Measurements from ENCODE around the gene PRKCZ. TPM values are rescaled to one million over a fixed set of nuclear protein-coding genes. Genes with fewer than 3 reads are reported as not detected.

PRKCZ gene
- polyA plus RNA-seq, 1 donor: 68.6 TPM

DNA sequence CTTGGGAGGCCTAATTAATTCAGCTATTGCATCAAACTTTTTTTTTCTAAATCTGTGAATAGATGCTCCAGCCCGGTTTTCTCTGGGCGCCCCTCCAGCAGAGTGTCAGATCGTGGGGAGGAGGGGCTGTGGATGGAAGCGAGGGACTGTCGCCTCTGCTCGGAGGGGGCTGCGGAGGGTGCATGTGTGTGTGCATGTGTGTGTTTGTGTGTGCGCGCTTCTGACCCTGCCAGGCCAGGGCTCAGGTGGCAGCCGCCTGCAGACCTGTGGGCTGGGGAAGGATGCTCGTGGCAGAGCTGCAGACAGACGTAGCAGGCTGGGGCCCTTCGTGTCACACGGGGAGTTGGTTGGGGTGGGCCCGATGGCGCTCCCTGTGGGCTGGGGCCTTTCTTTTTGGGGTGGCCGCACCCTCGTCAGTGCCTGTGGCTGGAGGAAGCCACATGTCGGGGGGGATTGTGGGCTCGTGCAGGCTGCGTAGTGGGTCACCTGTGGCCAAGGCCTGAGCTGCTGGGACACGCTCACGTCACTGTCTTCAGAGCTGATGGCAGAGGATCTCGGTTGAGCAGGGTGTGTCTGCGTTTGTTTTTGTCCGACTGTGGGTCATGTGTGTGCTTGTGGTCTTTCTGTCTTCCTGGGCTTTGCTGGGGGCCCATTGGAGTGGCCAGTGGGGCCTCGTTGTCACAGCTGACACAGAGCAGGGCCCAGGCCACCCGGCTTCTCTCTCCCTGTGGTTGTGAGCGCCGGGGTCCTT, 180.7 kb downstream of the PRKCZ start:
- H3K4me3 ChIP-seq (ENCODE audit: low read length): peak overlapping the region; percentile 57
- WGBS (ENCODE audit: insufficient coverage, low lambda C conversion rate): no CpG with 5 or more reads among the region's 30 CpGs
- H3K9me3 ChIP-seq (ENCODE audit: control insufficient read depth, low read depth, low read length): peaks cover 6% of the 10 kb centered on the region
- peak overlapping the region; percentile 67 for H3K27ac ChIP-seq (ENCODE audit: low read length)
- peaks cover 44% of the 10 kb centered on the region for H3K4me1 ChIP-seq (ENCODE audit: control insufficient read depth, insufficient read depth, low read length)
- no peaks in the 10 kb centered on the region for H3K27me3 ChIP-seq (ENCODE audit: control insufficient read depth, insufficient read depth, low read length)
- H3K36me3 ChIP-seq (ENCODE audit: control insufficient read depth, insufficient read depth, low read length): peaks cover 3% of the 10 kb centered on the region
- peak in 1 of 2 donors; percentile 64 for DNase-seq

- peaks cover 4% of the 10 kb centered on the region for H3K36me3 ChIP-seq (ENCODE audit: control insufficient read depth, insufficient read depth, low read length)
- peak overlapping the region; percentile 57 for H3K4me3 ChIP-seq (ENCODE audit: low read length)
- WGBS (ENCODE audit: insufficient coverage, low lambda C conversion rate): 20% methylated on average over 5 of the region's 26 CpGs
- H3K4me1 ChIP-seq (ENCODE audit: control insufficient read depth, insufficient read depth, low read length): peaks cover 46% of the 10 kb centered on the region
- peak; percentile 69 to 84 for DNase-seq
- H3K27me3 ChIP-seq (ENCODE audit: control insufficient read depth, insufficient read depth, low read length): no peaks in the 10 kb centered on the region
- H3K9me3 ChIP-seq (ENCODE audit: control insufficient read depth, low read depth, low read length): peaks cover 6% of the 10 kb centered on the region
- peak overlapping the region; percentile 67 for H3K27ac ChIP-seq (ENCODE audit: low read length)
These were observed 181.5 kb downstream of the PRKCZ start for GRCh38 chr1:2231532-2232254.

- Histone ChIP-seq H3K9me3 (ENCODE audit: control insufficient read depth, low read depth, low read length) (peaks cover 6% of the 10 kb centered on the region), H3K27ac (ENCODE audit: low read length) (peak overlapping the region; percentile 67), H3K36me3 (ENCODE audit: control insufficient read depth, insufficient read depth, low read length) (peaks cover 6% of the 10 kb centered on the region), H3K4me3 (ENCODE audit: low read length) (peak overlapping the region; percentile 57), H3K27me3 (ENCODE audit: control insufficient read depth, insufficient read depth, low read length) (no peaks in the 10 kb centered on the region), H3K4me1 (ENCODE audit: control insufficient read depth, insufficient read depth, low read length) (peaks cover 53% of the 10 kb centered on the region)
- WGBS (ENCODE audit: insufficient coverage, low lambda C conversion rate): no CpG with 5 or more reads among the region's 17 CpGs
- no peak for DNase-seq
These were observed 182.2 kb downstream of the PRKCZ start for GRCh38 chr1:2232255-2232915.

DNA sequence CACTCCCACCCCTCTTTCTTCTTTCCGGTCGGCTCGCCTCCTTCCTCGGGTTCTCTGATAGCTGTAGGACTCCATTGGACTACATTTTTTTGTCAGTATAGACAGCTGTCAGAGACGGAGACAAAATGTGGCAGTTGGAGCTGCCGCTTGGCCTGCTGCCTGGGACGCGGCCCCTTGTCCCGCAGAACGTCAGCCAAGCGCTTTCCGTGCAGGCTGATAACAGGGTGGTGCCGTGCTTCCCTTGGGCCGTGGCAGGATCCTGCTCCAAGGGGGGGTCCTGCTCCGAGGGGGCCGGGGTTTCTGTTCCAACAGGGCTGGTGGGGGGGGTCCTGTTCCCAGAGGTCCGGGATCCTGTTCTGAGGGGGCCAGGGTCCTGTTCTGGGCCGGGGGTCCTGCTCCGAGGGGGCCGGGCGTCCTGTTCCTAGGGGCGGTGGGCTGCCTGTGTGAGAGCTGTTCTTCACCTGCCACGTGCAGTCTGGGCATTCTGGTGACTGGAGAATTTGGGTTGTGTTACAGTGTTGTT, 182.8 kb downstream of the PRKCZ start:
- H3K27me3 ChIP-seq (ENCODE audit: control insufficient read depth, insufficient read depth, low read length): no peaks in the 10 kb centered on the region
- H3K27ac ChIP-seq (ENCODE audit: low read length): peak overlapping the region; percentile 67
- H3K4me3 ChIP-seq (ENCODE audit: low read length): peak overlapping the region; percentile 57
- H3K9me3 ChIP-seq (ENCODE audit: control insufficient read depth, low read depth, low read length): peaks cover 6% of the 10 kb centered on the region
- no CpG with 5 or more reads among the region's 23 CpGs for WGBS (ENCODE audit: insufficient coverage, low lambda C conversion rate)
- peaks cover 58% of the 10 kb centered on the region for H3K4me1 ChIP-seq (ENCODE audit: control insufficient read depth, insufficient read depth, low read length)
- peaks cover 6% of the 10 kb centered on the region for H3K36me3 ChIP-seq (ENCODE audit: control insufficient read depth, insufficient read depth, low read length)
- no peak for DNase-seq

DNA sequence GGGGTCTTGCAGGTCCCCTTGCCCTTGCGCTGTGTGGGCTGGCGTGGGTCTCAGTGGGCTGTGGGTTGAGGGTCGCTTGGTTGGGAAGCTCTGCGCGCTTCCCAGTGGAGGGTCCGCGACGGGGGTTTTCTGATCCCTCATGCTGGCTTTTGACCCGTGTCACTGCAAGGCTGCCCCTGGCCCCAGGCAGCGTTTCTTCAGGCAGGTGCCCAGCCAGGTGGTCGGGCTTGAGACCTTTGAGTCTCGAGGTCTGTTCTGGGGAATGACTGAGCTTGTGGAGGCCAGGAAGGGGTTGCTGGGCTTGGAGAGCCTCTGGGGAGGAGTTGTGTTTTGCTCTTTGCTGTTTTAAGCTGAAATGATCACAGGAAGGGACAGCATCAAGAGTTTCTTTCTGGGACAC, 183.3 kb downstream of the PRKCZ start:
- no peak for DNase-seq
- Histone ChIP-seq H3K36me3 (ENCODE audit: control insufficient read depth, insufficient read depth, low read length) (peaks cover 6% of the 10 kb centered on the region), H3K4me1 (ENCODE audit: control insufficient read depth, insufficient read depth, low read length) (peaks cover 63% of the 10 kb centered on the region), H3K4me3 (ENCODE audit: low read length) (peak overlapping the region; percentile 1), H3K9me3 (ENCODE audit: control insufficient read depth, low read depth, low read length) (peaks cover 6% of the 10 kb centered on the region), H3K27ac (ENCODE audit: low read length) (peak overlapping the region; percentile 83), H3K27me3 (ENCODE audit: control insufficient read depth, insufficient read depth, low read length) (no peaks in the 10 kb centered on the region)
- WGBS (ENCODE audit: insufficient coverage, low lambda C conversion rate): no CpG with 5 or more reads among the region's 12 CpGs

GRCh38 chr1:2233997-2234761, 184.0 kb downstream of the PRKCZ start:
- DNase-seq: peak; percentile 89 to 94
- WGBS (ENCODE audit: insufficient coverage, low lambda C conversion rate): no CpG with 5 or more reads among the region's 27 CpGs
- no peaks in the 10 kb centered on the region for H3K27me3 ChIP-seq (ENCODE audit: control insufficient read depth, insufficient read depth, low read length)
- H3K27ac ChIP-seq (ENCODE audit: low read length): peak overlapping the region; percentile 83
- peak overlapping the region; percentile 1 for H3K4me3 ChIP-seq (ENCODE audit: low read length)
- H3K36me3 ChIP-seq (ENCODE audit: control insufficient read depth, insufficient read depth, low read length): peaks cover 8% of the 10 kb centered on the region
- H3K4me1 ChIP-seq (ENCODE audit: control insufficient read depth, insufficient read depth, low read length): peaks cover 70% of the 10 kb centered on the region
- peaks cover 6% of the 10 kb centered on the region for H3K9me3 ChIP-seq (ENCODE audit: control insufficient read depth, low read depth, low read length)

GRCh38 chr1:2234762-2235113, 184.5 kb downstream of the PRKCZ start:
- 27% methylated on average over 3 of the region's 4 CpGs for WGBS (ENCODE audit: insufficient coverage, low lambda C conversion rate)
- Histone ChIP-seq H3K4me1 (ENCODE audit: control insufficient read depth, insufficient read depth, low read length) (peaks cover 75% of the 10 kb centered on the region), H3K9me3 (ENCODE audit: control insufficient read depth, low read depth, low read length) (peaks cover 10% of the 10 kb centered on the region), H3K36me3 (ENCODE audit: control insufficient read depth, insufficient read depth, low read length) (peaks cover 8% of the 10 kb centered on the region), H3K4me3 (ENCODE audit: low read length) (no peak overlapping the region), H3K27ac (ENCODE audit: low read length) (peak overlapping the region; percentile 83), H3K27me3 (ENCODE audit: control insufficient read depth, insufficient read depth, low read length) (no peaks in the 10 kb centered on the region)
- no peak for DNase-seq

Other genes with a start within 250 kb of the PRKCZ start
- 226 TPM for gene GNB1, start 159.3 kb upstream of the PRKCZ start, polyA plus RNA-seq
- gene CALML6, start 135.2 kb upstream of the PRKCZ start, polyA plus RNA-seq: 1.8 TPM
- 18.5 TPM for gene TMEM52, start 131.1 kb upstream of the PRKCZ start, polyA plus RNA-seq
- 1.4 TPM for gene CFAP74, start 46.6 kb upstream of the PRKCZ start, polyA plus RNA-seq
- 0.54 TPM for gene GABRD, start 31.1 kb upstream of the PRKCZ start, polyA plus RNA-seq
- gene FAAP20, start 144.4 kb downstream of the PRKCZ start, polyA plus RNA-seq: 59.6 TPM
- 46.1 TPM for gene SKI, start 177.9 kb downstream of the PRKCZ start, polyA plus RNA-seq

Measured in large intestine (tissue), 3 donors.